Lower leg skin (tissue), 3 donors: ENCODE measurements around the gene SLC5A10.

Source experiments
- CTCF ChIP-seq, 3 donors: fragments of 450-650 bp; IDR thresholded peaks; one replicate each; pipeline ENCODE4 v1.5.1; 2016; ENCODE audit warnings: antibody characterized with exemption in 3 of 3, mild to moderate bottlenecking in 3 of 3, moderate library complexity in 2 of 3
- POLR2A ChIP-seq, 2 donors: fragments of 450-650 bp; IDR thresholded peaks; one replicate each; pipeline ENCODE4 v1.6.1; 2016 to 2017; ENCODE audit warnings: antibody characterized with exemption in 2 of 2, mild to moderate bottlenecking in 1 of 2, moderate library complexity in 1 of 2

GRCh38 chr17:18967916-18968315 is 16.0 kb downstream of the SLC5A10 start:
- TF ChIP-seq CTCF (IDR thresholded peaks at IDR 0.05) = no peak
- no peak for TF ChIP-seq POLR2A (IDR thresholded peaks at IDR 0.05)
